PFSK-1 (cell line): ENCODE data around the gene POU6F2.
A peak's percentile ranks its signal among the peaks of the same experiment; 100 is the strongest.

Experiments
- FOXP2 ChIP-seq: optimal IDR thresholded peaks from 2 replicates; pipeline ENCODE3; 2011; ENCODE audit warnings: borderline replicate concordance, control low read depth, inconsistent platforms; ENCODE audit not compliant: insufficient read depth; ENCODE audit errors: extremely low read length, extremely low read depth
- POLR2AphosphoS5 ChIP-seq: IDR thresholded peaks from 2 replicates; pipeline ENCODE4 v1.6.1; 2012; ENCODE audit warnings: low read depth, mild to moderate bottlenecking, control low read depth, low read length, moderate library complexity
- REST ChIP-seq, 2 experiments: IDR thresholded peaks; 2 replicates each; pipeline versions ENCODE4 v1.6.1 to v1.8.0; 2011 to 2012; ENCODE audit warnings: low read depth in 2 of 2, low read length in 2 of 2, control low read depth in 1 of 2, inconsistent platforms in 1 of 2, mild to moderate bottlenecking in 1 of 2, moderate library complexity in 1 of 2; ENCODE audit not compliant: insufficient read depth in 1 of 2
- SIN3A ChIP-seq: IDR thresholded peaks from 2 replicates; pipeline ENCODE4 v1.6.1; 2012; ENCODE audit warnings: mild to moderate bottlenecking, low read length, moderate library complexity, borderline replicate concordance; ENCODE audit not compliant: insufficient read depth
- TAF1 ChIP-seq: IDR thresholded peaks from 2 replicates; pipeline ENCODE4 v1.6.1; 2012; ENCODE audit warnings: low read length, control low read depth, borderline replicate concordance; ENCODE audit not compliant: insufficient read depth

POU6F2 gene

GRCh38 chr7:39336442-39336841 lies 358.7 kb downstream of the POU6F2 start:
- no peak for TF ChIP-seq POLR2AphosphoS5
- TF ChIP-seq SIN3A: no peak
- no peak for TF ChIP-seq FOXP2
- no peak for TF ChIP-seq REST (IDR thresholded peaks at IDR 0.05; ENCODE audit: insufficient read depth in 1 of 2, low read depth in 2 of 2, low read length in 2 of 2)
- TF ChIP-seq TAF1: no peak

- TF ChIP-seq REST (IDR thresholded peaks at IDR 0.05; ENCODE audit: insufficient read depth in 1 of 2, low read depth in 2 of 2, low read length in 2 of 2): peak; percentile 67 to 86
- no peak for TF ChIP-seq POLR2AphosphoS5
These were observed 361.0 kb downstream of the POU6F2 start for GRCh38 chr7:39338716-39339115.

GRCh38 chr7:39339591-39339990 lies 361.9 kb downstream of the POU6F2 start:
- TF ChIP-seq TAF1 (no peak), REST (IDR thresholded peaks at IDR 0.05; ENCODE audit: insufficient read depth in 1 of 2, low read depth in 2 of 2, low read length in 2 of 2) (no peak), SIN3A (no peak), FOXP2 (no peak), POLR2AphosphoS5 (no peak)

- TF ChIP-seq SIN3A (no peak), POLR2AphosphoS5 (no peak), FOXP2 (no peak), REST (IDR thresholded peaks at IDR 0.05; ENCODE audit: insufficient read depth in 1 of 2, low read depth in 2 of 2, low read length in 2 of 2) (no peak), TAF1 (no peak)
These were observed 363.4 kb downstream of the POU6F2 start for GRCh38 chr7:39341083-39341482.

GRCh38 chr7:39342763-39343162 lies 365.1 kb downstream of the POU6F2 start:
- TF ChIP-seq POLR2AphosphoS5: no peak
- TF ChIP-seq REST (IDR thresholded peaks at IDR 0.05; ENCODE audit: insufficient read depth in 1 of 2, low read depth in 2 of 2, low read length in 2 of 2): no peak
- TF ChIP-seq TAF1: no peak
- no peak for TF ChIP-seq FOXP2
- TF ChIP-seq SIN3A: no peak
